Activated CD4-positive, alpha-beta T cell treated with anti-CD3 and anti-CD28 coated beads, Interleukin-2, amount 50 U/mL, for 24 hours (primary cell): Measurements from ENCODE around the gene COL27A1.

Source experiments
- DNase-seq, 2 donors: peaks; one replicate each; pipeline ENCODE4 v3.0.0-alpha.2; 2020; ENCODE audit warnings: low read depth in 1 of 2, low spot score in 1 of 2

Gene COL27A1

DNA sequence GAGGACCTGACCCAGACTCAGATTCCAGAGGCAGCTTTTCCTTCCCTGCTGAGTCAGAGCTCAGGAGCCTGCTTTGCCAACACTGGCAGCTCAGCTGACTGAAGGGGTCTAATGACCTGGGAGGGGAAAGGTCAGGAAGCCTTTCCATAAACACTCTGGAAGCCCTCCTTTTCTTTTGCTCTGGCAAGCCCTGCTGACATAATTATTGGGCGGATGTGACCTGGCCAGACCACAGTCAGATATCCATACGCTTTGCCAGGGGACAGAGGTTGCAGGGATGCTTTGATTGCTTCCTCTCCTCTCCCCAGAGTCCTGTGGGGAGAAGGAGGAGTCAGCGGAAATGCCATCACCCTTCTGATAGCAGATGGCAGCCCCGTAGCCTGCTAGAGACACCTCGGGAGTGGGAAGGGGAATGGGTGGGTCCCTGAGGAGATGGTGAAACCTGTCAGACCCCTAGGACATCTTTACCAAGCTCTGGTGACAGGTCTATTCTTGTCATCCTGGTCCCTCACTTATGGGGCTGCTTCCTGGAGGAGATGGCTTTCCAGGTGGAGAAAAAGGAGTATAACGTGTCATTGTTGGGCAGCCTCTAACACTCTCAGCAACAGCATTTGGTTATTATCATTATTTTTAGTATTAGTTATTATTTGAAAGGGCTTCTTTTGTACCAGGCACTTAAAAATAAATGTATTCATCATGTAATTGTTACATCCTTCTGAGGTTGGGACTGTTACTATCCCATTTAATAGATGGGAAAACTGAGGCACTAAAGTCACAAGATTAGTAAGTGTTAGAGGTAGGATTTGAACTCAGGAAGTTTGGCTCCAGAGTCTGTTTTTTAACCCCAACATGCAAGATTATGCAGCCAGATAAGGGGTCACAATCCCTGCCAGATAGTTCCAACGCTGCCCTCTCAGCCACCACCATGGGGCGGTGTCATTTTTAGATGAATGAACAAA is 11.6 kb downstream of the COL27A1 start:
- DNase-seq, result no peak

DNA sequence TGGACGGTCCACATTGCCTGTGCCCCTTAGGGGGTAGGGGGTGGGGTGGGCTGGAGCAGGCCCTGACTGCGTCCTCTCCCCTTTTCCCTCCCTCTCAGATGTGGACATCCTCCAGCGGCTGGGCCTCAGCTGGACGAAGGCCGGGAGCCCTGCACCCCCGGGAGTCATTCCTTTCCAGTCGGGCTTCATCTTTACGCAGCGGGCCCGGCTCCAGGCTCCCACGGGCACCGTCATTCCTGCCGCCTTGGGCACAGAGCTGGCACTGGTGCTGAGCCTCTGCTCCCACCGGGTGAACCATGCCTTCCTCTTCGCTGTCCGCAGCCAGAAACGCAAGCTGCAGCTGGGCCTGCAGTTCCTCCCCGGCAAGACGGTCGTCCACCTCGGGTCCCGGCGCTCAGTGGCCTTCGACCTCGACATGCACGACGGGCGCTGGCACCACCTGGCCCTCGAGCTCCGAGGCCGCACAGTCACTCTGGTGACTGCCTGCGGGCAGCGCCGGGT is 12.3 kb downstream of the COL27A1 start:
- no peak for DNase-seq

DNA sequence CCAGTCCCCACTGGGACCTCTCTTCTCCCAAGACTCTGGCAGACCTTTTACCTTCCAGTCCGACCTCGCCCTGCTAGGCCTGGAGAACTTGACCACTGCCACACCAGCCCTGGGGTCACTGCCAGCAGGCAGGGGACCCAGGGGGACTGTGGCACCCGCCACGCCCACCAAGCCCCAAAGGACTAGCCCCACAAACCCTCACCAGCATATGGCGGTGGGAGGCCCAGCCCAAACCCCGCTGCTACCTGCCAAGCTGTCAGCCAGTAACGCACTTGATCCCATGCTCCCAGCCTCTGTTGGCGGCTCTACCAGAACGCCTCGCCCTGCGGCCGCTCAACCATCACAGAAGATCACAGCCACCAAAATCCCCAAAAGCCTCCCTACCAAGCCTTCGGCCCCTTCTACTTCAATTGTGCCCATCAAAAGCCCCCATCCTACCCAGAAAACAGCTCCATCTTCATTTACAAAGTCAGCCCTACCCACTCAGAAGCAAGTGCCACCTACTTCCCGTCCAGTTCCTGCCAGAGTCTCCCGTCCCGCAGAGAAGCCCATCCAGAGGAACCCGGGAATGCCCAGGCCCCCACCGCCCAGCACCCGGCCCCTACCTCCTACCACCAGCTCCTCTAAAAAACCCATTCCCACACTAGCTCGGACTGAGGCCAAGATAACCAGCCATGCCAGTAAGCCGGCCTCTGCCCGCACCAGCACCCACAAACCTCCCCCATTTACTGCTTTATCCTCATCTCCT is 13.1 kb downstream of the COL27A1 start:
- DNase-seq, result no peak

DNA sequence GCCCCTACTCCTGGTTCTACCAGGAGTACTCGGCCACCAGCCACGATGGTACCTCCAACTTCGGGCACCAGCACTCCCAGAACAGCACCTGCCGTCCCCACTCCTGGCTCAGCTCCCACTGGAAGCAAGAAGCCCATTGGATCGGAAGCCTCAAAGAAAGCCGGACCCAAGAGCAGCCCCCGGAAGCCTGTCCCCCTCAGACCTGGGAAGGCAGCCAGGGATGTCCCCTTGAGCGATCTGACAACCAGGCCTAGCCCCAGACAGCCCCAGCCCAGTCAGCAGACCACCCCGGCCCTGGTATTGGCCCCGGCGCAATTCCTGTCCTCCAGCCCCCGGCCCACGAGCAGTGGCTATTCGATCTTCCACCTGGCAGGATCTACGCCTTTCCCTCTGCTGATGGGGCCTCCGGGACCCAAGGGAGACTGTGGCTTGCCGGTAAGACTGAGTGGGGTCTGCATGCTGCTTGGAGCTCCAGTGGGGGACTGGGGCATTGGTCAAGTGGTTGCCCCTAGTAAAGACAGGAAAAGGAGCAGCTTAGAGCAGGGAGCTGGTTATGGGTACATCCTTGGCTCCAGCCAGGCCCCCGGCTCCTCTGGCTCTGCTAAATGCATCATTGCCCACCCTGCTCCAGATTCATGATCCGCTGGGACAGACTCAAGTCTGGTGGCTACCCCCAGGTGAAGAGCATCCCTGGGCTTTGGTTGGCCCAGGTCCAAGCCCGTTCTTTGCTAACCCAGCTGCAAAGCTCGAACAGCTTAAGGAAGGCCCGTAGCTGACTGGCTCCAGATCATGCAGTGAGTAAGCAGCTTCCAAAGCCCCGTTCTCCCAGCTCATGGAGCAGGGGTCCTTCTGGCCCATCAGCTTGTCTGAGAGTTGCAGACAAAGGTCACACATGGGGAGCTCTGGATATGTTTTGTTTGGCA is 14.0 kb downstream of the COL27A1 start:
- no peak for DNase-seq

DNA sequence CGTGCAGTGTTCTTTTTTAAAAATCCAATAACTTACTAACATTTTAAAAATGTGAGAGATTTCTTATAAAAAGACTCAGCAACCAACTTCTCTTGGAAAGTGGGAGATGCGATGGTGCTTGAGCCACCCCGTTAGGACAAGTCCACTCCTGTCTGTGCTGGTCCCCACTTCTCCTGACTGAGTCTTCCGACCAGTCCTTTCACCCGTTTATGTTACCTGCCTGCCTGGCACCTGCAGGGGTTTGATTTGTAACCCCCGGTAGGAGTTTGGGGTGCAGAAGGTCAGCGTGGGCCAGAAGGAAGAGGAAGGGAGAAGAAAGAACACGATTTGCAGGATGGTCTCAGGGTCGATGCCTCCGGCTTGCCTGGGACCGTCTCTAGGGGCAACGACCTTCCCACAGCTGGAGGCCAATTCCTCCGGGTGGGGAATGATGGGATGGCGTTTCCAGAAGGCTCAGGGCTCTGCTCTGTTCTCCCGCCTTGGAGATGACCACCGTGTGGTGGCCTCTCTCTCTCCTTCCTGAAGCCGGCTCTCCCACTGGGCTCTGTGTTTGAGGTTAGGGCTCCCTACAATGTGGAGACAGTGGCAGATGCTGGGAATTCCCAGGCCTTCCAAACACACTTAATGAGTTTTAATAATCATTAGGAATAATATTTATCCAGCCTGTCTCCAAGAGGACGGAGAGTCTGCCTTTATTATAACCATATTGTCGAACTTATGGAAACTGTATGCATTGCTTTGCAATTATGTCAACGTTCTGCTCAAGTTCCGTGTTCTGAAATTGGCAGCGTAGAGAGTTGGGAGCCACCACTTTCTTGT is 14.8 kb downstream of the COL27A1 start:
- DNase-seq, result no peak

DNA sequence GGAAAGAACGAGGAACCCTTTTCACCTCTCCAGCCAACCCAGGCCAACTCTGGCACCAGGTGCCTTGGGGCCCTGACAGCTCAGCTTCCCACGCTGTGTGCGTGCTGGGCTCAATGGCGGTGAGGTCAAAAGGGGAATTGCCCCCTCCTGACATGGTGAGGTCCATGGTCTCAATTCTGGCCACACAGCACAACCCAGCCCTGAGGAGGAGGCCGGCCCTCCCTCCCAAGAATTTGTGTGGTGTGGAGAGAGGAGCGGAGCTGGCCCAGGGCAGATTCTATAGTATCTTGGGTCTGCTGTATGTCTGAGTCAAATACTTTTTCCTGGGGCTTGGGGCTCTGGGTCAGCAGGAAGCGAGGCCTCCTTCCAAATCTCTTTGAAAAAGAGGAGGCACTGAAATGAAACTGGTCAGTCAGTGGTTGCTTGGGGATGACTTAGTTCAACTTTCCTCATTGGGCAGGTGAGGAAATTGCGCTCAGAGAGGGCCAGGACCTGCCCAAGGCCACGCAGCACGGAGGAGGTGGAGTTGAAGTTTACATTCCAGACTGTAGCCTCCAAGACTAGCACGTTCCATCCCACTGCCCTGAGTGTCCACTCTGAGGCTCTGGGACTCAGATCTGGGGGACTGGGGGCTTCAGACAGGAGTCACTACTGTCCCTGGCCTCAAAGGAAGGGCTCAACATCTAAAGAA is 15.6 kb downstream of the COL27A1 start:
- DNase-seq, result no peak

DNA sequence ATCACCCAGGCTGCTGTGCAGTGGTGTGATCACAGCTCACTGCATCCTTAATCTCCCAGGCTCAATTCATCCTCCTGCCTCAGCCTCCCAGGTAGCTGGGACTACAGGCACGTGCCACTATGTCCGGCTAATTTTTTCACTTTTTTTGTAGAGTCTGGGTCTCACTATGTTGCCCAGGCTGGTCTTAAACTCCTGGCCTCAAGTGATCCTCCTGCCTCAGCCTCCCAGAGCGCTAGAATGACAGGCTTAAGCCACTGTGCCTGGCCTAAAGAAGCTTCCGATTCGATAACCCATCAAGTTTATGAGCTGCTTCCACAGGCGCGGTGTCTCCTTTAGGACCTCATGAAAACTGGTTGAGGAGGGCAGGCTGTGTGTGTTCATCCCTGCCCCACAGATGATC is 16.2 kb downstream of the COL27A1 start:
- DNase-seq, result no peak

DNA sequence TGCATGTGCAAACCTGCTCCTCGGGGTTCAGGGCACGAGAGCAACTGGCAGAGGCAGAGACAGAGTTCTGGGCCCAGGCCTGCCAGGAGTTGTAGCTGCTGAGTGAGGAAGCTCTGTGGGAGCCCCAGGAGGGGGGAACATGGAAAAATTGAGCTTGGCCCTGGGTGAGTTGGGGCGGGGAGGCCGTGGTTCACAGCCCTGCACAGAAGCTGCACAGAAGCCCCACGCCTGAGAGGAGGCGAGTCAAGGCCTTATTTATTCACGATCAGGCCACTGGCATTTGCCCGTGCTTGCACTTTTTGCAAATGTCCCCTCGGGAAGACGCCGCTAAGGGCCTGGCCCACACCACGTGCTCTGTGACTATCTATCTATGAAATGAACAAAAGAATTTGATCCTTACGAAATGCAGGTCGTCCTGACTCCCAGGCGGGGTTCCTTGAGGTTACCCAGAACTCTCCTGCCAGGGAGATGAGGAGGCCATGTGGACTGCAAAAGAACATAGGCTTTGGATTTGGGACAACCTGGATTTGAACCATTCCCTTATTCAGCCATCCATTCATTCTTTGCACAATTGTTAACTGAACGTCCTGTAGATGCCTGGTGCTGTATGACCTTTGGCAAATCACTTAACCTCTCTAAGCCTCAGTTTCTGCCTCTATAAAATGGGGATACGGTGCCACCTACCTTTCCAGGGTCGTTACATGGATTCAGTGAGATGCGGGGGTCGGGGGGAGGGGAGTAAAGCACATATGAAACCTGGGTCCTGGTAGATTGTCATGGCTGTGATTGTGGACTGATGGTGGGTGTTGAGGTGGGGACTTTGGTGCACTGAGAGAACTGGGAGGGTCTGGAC is 17.9 kb downstream of the COL27A1 start:
- no peak for DNase-seq

DNA sequence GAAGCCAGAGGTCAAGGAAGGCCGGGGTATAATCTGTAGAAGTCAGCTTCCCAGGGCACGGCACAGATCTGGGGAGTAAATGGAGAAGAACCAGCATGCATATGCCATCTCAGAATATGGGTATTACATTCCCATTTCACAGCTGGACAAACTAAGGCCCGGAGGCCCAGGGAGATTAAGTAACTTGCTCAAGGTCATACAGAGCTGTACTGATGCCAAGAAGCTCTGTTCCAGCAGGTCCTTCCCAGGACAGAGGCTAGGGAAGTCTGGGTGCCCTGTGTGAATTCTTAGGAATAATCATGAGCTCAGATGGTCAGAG is 19.2 kb downstream of the COL27A1 start:
- no peak for DNase-seq

DNA sequence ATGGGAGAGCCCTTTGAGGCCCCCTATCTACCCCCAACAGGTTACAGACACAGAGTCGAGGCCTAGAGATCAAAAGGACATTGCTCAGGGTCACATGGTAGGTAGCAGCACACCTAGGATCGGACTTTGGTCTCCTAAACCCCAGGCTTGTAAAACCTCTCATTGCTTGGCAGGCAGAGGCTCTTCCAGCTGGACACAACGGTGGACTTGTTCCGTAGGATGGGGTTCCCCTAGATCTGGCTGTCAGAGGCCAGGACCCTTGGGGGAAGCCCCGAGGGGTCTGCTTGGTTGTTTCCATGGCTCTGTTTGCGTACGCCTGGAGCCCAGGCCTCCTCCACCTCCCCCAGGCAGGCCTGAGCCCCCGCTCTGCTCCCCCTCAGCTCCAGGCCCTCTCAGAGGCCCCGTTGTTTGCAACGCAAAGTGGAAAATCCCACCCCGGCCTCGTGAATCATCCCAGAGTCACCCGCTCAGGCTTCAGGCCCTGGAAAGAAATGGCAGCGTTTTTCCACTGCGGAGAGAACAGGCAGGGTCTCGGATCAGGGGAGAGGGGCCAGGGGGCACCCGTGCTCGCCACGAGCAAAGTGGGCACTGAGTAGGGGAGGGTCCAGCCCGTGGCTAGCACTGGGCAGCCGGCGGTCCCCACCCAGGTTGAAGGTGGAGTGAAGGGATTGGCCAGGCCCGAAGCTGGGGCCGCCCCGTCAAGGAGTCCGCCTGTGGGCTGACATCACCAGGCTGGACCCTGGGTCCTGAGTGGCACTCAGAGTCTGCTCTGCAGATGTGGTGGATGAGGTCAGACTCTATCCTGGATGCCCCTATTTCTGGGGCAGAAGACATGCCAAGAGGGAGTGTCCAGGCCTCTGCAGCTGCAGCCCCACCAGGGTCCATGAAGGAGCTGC is 19.8 kb downstream of the COL27A1 start:
- DNase-seq, result no peak

DNA sequence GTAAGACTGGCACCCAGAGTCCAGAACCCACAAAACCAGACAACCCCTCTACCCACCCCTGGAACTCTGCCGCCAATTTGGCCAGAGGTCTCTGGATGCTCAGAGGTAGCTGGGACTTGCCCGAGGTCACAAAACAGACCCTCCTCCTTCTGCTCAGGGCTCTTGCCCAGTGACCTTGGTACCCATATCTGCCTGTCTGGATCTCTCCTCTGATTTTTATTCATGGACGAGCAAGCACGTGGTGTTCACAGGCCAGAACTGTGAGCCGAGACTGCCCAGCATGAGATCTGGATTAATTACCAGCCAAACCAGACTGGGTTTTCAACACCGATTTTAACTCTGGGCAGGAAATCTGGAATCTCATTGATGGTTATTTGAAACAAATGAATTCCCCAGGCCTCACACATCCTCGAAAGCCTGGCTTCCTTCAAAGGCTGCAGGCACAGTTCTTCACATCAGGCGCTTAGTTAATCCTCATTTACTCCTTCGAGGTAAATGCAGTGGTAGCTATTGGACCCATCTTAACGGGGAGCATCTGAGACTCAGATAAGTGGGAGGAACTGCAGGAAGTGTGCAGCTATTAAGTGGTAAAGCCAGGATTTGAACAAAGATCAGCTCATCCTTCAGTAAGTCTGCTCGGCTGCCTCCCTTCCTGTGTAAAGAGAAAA is 21.4 kb downstream of the COL27A1 start:
- DNase-seq, result no peak

DNA sequence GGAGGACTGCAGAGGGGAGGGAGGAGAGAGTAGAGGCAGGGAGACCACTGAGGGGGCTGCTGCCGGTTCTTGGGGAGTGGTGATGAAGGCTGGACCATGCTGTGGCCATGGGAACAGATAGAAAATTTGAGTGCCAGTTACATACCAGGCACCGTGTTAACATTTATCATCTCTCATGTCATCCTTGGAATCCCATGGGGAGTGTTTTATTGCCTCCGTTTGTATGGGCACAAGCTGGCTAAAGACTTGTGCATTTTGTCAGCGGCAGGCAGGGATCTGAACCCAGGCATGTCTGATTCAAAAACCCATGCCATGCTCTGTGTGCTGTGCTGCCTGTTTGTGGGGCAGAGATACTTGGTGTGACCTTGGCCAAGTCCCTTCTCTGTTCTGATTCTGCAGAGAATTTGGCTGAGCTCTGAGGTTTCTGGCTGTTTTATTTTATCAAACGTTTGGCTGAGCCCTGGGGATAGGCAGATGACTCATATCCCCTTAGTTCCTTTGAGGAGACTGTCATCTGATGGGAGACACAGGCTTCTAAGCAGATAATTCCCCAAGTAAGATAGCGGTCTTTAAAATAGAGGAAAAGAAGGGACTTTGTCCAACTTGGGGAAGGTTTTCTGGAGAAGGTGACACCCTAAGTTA is 22.2 kb downstream of the COL27A1 start:
- DNase-seq, result no peak

DNA sequence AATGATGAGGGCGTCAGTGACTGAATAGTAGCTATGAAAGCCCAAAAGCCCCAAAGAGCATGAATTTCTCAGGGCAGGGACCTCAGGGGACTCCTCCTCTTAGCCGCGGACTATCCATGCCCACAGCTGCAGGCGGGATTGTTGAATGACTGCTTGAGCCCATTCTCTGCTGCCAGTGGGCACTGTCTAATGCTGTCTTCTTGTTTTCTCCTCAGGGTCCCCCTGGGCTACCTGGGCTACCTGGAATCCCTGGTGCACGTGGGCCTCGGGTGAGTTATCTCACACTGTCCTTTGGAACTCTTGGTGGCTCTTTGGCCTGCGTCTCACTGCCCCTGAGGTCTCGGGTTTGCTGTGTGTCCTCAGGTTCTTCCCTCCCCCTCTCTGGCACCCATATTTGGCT is 22.7 kb downstream of the COL27A1 start:
- no peak for DNase-seq

DNA sequence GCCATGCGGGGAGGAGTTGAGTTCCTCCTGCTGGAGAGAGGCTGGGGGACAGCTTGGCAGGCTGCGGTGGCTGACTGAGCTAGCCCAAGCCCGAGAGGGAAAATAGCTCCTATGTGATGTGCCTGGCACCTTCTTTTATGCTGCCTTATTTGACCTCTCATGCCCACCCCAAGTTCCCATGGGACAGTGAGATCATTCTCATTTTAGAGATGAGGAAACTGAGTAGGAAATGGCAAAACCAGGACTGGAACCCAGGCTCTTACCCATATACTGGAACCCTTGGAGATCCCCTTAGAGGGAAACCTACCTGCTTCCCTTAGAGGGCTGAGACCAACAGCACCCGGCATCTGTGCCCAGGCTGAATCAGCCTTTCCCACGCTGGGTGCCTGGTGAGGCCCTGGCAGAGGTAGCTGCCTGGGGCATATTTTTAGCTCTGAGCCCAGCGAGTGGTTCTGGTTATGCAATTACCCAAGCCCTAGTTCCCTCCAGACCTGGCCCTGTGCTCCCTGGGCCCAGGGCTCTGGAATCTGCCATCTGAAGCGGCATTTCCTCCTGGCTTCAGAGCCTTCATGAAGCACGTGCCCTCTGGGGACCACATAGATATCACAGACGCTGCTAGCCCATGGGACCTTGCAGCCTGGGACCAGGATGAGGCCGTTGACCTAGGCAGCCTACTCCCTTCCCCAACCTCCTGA is 23.6 kb downstream of the COL27A1 start:
- no peak for DNase-seq

DNA sequence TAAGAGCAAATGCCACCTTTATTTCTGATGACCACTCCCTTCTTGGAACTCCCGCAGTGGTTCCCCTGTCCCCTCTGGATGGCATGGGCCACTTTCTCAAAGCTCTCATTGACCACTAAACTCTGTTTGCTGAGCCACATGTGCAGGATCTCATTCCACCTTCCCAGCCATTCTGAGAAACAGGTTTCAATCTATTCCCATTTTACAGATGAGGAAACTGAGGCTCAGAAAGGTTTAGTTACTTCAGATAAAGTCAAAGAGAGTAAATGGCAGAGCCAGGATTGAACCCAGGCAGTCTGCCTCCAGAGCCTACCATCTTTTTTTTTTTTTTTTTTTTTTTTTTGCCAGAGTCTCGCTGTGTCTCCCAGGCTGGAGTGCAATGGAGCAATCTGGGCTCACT is 24.2 kb downstream of the COL27A1 start:
- no peak for DNase-seq
